NCI-H446 treated with DMSO at 0.1 percent for 48 hours (cell line): ENCODE data around the gene NPHP1.
"Not testable (repeated sequence)": the region's sequence is repeated elsewhere in the genome, so short reads cannot be mapped to it uniquely, and the experiment has no call there.

Source experiments
- DNase-seq: peaks from one replicate; lab custom pipeline; 2025; lab: John Stamatoyannopoulos, UW

NPHP1 gene

DNA sequence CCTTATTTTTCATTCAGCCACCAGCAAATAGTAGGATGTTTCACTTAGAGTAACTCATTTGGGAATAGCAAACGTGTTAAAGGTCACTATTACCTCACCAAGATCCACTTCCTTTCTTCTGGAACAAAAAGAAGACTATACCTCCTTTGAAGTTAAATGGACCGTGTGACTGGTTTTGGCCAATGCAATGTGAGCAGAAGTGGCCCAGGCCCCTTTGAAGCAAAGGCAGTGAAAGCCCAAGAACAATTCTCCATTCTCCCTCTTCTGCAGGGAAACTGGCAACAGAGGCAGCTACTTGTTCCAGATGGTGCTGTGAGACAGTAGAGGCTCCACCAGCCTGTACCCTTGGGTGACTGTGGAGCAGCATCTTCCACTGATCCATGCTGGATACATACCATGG lies 77.9 kb downstream of the NPHP1 start:
- DNase-seq: peak; percentile 64

- DNase-seq: peak; percentile 24
Observed at GRCh38 chr2:110126086-110126773, 78.6 kb downstream of the NPHP1 start.

GRCh38 chr2:110124939-110125691 lies 79.7 kb downstream of the NPHP1 start:
- no peak for DNase-seq

DNA sequence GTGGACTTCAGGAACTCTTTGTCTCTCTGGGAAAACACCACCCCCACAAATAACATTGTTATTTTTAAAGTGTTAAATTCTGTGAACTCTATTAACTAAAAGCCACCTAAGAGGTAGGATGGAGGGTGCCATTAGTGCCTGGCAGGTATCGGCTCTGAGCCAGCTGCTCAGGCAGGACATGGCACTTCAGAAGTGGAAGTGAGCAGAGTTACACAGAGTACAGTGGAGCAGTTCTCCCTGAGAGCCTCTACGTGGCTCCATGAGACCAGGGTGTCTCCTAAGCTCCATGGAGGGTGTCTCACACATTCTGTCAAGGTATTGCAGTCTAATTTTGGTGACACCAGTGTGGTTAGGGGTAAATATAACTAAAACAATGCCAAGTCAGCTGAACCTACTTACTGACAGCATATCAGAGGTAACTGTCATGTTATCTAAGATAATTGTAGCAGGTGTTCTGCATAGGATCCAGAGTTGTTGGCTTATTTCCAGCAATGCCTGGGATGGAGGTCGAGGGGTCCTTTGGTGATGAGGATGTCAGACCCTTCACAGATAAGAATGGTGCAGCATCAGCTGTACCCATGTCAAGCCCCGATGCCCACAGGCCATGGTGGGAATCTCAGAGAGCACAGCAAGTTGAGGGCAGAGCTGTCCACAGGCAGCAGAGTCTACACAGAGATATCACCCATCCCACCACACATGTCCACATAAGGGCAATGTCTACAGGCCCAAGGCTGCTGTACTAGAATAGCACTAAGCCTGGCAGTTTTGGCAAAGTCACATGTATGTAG lies 80.6 kb downstream of the NPHP1 start:
- DNase-seq: no peak

- DNase-seq: no peak
Observed at GRCh38 chr2:110121592-110121991, 83.2 kb downstream of the NPHP1 start.

- DNase-seq: no peak
Observed at GRCh38 chr2:110121052-110121334, 83.8 kb downstream of the NPHP1 start.

- no peak for DNase-seq
Observed at GRCh38 chr2:110120171-110121051, 84.4 kb downstream of the NPHP1 start.

DNA sequence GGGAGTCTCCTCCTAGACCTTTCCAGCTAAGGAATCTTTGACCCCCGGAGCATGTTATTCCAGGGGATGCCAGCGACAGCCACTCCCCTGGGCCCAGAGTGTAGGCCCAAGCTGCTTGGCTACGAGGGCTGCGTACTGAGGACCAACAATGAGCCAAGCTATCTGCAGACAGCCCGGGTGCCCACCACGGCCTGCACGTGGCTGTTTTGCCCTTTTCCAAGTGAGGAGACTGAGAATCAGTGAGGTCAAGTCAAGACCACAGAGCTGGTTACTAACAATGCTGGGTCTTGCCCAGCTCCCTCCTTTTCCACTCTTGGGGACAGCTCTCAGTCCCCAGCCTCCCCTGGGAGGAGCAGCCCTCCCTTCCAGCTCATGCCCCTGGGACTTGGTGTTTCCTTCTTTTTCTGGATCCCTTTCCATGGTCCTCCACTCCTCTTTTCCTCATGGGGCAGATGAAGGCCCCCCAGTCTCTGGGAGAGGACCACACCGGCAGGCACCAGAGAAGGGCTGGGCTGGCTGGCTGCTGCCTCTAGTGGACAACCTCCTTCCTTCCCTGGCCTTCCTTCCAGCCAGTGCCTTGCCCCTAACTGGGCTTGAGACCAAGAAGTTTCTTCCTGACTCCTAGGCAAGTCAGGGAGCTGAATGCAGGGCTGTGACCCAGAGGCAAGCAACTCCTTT lies 88.6 kb downstream of the NPHP1 start:
- DNase-seq: no peak

DNA sequence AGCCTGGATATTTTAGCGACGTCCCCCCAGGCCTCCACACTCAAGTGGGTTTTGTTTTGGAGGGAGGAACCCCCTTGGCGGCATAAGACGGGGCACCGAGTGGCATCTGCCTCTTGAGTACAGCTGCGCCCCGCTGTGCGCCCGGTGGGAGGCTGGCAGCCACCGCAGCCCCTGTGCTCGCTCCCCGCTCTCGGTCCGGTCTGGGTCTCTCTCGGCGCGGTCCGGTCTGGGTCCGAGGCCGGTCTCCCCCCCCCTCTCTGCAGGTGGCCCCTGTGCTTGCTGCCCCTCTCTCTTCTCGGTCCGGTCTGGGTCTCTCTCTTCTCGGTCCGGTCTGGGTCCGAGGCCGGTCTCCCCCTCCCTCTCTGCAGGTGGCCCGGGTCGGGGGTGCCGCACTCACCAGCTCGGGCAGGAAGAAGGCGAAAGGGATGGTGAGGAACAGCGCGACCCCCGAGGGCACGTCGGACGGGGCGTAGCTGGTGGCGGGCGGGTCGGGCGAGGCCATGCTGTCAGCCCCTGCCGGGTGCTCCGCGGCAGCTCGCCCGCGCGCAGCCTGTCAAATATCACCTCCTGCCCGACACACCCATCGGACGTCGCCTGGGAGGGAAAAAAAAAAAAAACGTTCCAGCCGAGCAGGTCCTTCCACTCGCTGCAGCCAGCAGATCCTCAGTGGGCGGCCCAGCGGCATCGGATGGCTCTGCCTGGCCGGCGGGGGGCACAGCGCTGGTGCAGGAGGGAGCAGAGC lies 89.4 kb downstream of the NPHP1 start, which contains the start of gene MALL:
MALL (minus strand) TSS at position 532 of the 742 bp plus-strand sequence; CDS start at position 502, 30 bp downstream.
- no peak for DNase-seq

DNA sequence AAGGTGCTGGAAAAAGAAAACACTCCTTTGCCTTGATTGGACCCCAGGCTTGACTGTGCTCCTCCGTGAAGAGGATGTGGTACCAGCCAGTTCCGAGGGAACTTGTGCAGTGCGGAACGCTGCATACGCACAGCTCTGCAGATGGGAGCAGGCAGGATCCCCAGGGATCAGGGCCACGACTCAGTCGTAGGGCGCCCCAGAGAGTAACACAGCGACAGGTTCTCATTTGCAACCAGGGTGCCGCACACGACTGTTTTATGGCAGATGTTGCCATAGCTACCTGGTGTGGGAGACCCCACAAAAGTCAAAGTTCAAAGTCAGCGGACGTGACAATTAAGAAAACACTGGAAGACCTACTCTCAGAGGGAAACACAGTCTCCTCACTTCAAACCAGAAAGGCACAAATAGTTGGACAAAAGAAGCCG lies 90.0 kb downstream of the NPHP1 start:
- DNase-seq: no peak

DNA sequence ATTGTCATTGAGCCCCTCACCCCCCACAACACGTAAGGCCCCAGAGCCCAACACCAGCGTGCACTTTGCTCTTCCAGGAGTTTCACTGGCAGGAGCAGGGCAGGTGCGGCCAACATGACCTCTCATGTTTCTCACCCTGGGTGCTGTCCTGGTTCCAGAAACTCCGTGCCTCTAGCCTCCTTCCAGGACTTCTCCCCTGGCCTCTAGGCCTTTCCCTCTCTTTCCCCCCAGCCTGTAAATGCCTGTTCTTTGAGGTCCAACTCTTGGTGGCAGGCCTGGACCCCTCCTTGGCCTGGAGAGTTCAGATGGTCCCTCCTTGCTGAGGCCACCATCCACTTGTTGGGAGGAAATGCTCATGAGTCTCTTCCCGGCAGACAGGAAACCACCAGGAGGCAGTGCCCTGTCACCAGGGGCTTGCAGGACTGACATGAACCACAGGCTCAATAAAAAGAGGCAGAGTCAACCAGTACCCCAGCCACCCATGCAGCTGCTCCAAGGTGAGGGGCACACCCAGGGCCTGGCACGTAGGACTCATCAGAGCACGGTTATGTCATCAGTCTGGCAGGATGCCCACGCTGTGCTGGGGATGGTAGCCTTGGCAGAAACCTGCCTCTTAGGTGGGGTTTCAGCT lies 90.7 kb downstream of the NPHP1 start:
- DNase-seq: peak; percentile 5

- not testable (repeated sequence) for DNase-seq
Observed at GRCh38 chr2:110108291-110108690, 96.5 kb downstream of the NPHP1 start.

GRCh38 chr2:110107092-110108079 lies 97.4 kb downstream of the NPHP1 start:
- DNase-seq: no peak

DNA sequence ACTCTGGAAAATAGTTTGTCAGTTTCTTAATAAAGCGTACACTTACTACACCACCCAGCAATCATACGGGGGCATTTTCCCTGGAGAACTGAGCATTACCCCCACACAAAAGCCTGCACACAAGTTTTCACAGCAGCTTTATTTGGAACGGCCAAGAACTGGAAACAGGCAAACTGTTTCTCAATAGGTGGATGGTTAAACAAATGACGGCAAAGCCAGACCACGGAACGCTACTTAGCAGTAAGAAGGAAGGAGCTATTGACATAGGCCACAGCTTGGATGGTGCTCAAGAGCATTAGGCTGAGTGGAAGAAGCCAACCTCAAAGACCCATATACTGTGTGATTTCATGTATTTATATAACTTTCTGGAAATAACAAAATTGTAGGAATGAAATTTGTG lies 98.2 kb downstream of the NPHP1 start:
- no peak for DNase-seq

- DNase-seq: no peak
Observed at GRCh38 chr2:110105608-110106467, 99.0 kb downstream of the NPHP1 start.

GRCh38 chr2:110105183-110105582 lies 99.6 kb downstream of the NPHP1 start:
- DNase-seq: no peak

DNA sequence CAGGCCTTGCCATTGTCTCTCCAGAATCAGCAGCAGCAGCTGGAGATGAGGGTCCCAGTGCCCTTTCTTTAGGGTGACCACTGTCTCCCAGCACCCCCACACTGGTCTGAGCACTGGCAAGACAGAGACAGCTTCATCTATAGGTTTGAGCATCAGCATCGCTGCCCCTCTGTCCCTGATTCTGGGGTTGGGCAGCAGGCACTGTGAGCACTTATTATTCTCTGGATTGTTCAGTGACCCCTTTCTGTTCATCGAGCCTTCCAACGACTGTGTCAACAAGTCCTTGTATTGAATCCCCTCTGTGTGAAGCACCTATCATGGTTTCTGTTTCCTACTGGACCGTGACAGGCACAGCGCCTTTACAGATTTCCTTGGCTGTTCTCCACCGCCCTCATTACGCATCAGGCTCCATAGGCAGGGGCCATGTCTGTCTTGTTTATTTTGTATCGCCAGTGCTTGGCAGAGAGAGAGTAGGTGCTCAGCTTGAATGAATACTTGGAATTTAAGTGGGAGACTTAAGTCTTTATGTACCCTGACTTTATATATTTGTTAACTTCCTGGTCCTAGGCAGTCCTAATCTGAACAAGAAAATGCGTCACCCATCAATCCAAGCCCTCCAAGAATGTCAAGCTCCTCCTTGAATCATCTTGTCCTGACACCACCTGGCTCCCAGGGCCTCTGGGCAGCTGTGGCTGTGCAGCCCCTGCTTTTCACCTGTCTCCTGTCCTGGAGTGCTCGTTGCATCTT lies 100.6 kb downstream of the NPHP1 start:
- peak; percentile 85 for DNase-seq
